ENCODE data around the gene NAPEPLD.
"Not testable (repeated sequence)": the region's sequence is repeated elsewhere in the genome, so short reads cannot be mapped to it uniquely, and the experiment has no call there.

NAPEPLD gene

DNA sequence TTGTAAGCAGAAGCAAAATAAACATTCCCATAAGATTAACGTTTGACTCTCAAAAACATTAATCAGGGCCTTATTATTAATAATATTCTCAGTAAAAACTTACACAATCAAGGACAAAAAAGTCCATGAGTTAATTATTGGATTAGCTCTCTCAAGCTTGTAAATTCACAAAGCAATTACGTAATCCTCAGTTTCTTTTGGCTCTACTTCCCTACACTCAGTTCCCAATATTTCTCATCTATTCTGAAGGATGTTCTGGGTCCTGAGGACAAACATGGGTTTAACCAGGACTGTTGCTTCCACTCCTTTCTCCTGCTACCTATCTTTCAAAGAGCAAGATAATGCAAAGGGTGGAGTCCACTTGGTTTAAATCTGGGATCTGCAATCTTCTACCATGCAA, 89.4 kb downstream of the NAPEPLD start:
- no peak for DNase-seq

DNA sequence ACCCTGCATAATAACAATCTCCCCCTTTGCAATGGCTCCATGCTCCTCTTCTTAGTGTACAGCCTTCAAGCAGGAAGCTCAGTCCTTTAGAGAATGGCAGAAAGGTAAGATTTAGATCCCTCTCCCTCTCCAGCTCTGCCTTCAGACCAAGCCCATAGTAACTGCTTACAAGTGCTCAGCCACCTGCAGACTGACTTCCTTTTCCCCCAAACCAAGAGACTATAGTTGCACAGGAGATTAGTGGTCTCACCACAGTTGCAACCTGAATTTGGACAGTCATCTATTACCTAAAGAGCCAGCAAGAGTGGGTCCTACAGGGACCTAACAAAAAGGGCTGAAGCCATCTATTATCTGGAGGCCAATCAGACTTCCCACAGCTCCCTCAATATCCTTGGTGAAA, 90.8 kb downstream of the NAPEPLD start:
- no peak for DNase-seq

GRCh38 chr7:103056006-103056405, 92.9 kb downstream of the NAPEPLD start:
- DNase-seq, result not testable (repeated sequence)

DNA sequence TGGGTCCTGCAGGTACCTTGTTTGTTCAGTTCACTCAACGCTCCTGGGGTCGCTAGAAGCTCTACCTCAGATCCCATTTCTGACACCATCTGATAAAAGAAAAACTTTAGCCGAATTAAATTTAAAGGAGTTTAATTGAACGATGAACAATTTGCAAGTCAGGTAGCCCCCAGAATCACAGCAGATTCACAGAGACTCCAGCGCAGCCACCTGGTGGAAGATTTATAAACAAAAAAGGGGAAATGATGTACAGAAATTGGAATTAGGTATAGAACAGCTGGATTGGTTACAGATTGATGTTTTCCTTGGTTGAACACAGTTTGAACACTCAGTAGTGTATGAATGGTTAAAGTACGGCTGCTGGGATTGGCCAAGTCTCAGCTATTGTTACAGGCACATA, 97.4 kb downstream of the NAPEPLD start:
- no peak for DNase-seq
